H1 (cell line): ENCODE data around the gene SLC18A3.

ENCODE experiments used
- ATF3 ChIP-seq: IDR thresholded peaks from 2 replicates; pipeline ENCODE4 v1.6.1; 2011; ENCODE audit warnings: low read depth, mild to moderate bottlenecking, low read length; ENCODE audit not compliant: insufficient read depth
- CREB1 ChIP-seq: IDR thresholded peaks from 2 replicates; pipeline ENCODE4 v1.6.1; 2012; ENCODE audit warnings: inconsistent platforms
- KDM5A ChIP-seq: fragments of 200-600 bp; IDR thresholded peaks from 2 replicates; pipeline ENCODE4 v1.7.1; 2012; ENCODE audit warnings: mild to moderate bottlenecking, low read length, inconsistent platforms, mixed read lengths
- POLR2A ChIP-seq, 2 experiments: IDR thresholded peaks; 1 replicate in 1 of 2; 2 replicates in 1 of 2; pipeline ENCODE4 v1.6.1; 2011; ENCODE audit warnings: low read depth in 2 of 2, low read length in 2 of 2, mild to moderate bottlenecking in 2 of 2; ENCODE audit errors: control extremely low read depth in 1 of 2

GRCh38 chr10:49624629-49625028, 14.5 kb downstream of the SLC18A3 start:
- TF ChIP-seq CREB1, result no peak
- no peak for TF ChIP-seq KDM5A
- no peak for TF ChIP-seq POLR2A (IDR thresholded peaks at IDR 0.05; ENCODE audit: control extremely low read depth in 1 of 2, low read depth in 2 of 2, low read length in 2 of 2)
- TF ChIP-seq ATF3, result no peak
